OCI-M2 (cell line): ENCODE measurements around the gene ZFHX3.

Experiments
- DNase-seq: peaks from one replicate; lab custom pipeline; 2025; ENCODE audit not compliant: unreplicated experiment; lab: John Stamatoyannopoulos, UW

Gene ZFHX3

GRCh38 chr16:73057291-73058210, 9.6 kb upstream of the ZFHX3 start:
- DNase-seq, result no peak

GRCh38 chr16:73056921-73057290, 9.0 kb upstream of the ZFHX3 start:
- no peak for DNase-seq

GRCh38 chr16:73056448-73056847, 8.5 kb upstream of the ZFHX3 start:
- DNase-seq, result no peak

DNA sequence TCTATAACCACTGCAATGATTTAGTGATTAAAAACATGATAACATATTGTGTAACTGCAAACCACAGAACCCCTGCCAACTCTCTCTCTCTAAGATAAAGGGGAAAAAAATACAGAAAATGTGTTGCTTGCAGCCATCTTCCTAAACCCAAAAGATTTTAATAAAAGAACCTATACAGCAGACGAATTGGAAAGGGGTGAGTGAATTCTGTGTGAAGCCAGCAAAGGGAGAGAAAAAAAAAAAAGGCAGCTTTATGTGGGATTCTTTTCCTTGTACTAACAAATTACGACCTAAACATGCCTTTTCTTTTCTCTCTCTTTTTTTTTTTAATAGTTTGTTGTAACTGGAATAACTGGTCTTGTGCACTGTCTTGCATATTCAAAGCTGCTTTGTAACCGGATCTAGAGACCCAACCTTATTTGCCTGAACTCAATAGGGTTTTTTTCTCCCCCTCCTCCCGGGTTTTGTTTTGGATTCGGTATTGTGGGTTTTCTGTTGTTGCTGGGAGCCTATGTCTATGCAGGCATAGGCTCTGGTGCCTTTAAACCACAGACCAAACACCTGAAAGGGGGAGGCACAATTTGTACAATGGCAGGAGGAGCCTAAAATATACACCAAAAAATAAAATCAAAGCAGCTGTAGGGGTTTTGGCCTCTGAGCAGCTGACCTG, 7.0 kb upstream of the ZFHX3 start:
- DNase-seq, result no peak

- no peak for DNase-seq
These were observed 6.5 kb upstream of the ZFHX3 start for GRCh38 chr16:73054498-73054812.

GRCh38 chr16:73054125-73054484, 6.2 kb upstream of the ZFHX3 start:
- DNase-seq, result no peak

DNA sequence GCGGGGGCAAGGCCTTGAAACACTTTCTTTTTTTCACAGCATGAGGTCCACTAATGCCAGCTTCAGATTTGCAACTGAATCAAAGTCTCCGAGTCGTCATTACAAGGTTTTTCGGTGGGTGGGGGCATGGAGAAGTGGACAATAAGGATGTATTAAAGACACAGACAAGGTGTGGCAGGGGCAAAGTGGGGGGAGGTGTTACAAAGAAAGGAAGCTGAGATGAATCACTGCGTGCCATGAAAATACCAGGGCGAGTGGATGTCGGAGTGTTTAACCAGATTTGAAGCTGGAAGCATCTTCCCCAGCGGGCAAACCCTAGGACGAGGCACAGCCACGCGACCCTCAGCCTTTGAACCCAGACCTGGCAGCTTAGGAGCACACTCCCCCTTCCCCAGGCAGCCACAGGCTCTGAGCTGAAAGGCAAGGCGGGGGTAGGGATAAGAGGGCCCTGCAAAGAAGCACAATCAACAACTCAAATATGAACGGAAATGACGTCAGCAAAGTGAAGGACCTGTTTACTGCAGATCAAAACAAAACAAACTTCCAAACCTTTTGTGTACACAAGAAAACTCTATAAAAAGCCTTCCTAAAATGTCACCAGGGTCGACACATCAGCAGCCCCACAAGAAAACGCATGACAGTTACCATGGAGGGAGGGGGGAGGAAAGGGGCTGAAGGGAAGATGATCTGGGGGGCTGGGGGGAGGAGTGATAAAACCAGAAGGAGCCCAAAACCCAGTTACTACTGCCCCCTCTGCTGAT, 5.6 kb upstream of the ZFHX3 start:
- no peak for DNase-seq

GRCh38 chr16:73053038-73053363, 5.1 kb upstream of the ZFHX3 start:
- no peak for DNase-seq

- no peak for DNase-seq
These were observed 4.6 kb upstream of the ZFHX3 start for GRCh38 chr16:73052576-73052975.

DNA sequence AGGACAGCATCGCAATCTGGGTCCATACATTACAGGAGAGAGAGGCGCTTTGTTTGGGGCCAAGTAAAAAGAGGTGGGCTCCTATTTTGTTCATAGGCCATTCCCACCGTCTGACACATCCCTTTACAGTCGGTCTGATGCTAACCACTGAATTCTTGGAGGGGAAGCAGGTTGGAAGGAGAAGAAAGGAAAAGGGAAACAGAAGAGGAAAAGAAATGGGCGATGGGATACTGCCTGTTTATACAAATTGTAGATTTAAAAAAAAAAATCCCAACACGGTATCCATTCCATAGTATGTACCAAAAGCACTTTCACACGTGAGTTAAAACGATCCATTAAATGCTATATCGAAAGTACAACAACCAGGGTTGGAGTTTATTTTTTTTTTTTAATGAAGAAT, 4.0 kb upstream of the ZFHX3 start:
- DNase-seq, result no peak

- DNase-seq, result no peak
These were observed 3.3 kb upstream of the ZFHX3 start for GRCh38 chr16:73051226-73051625.

GRCh38 chr16:73050201-73051099, 2.5 kb upstream of the ZFHX3 start:
- DNase-seq, result no peak

DNA sequence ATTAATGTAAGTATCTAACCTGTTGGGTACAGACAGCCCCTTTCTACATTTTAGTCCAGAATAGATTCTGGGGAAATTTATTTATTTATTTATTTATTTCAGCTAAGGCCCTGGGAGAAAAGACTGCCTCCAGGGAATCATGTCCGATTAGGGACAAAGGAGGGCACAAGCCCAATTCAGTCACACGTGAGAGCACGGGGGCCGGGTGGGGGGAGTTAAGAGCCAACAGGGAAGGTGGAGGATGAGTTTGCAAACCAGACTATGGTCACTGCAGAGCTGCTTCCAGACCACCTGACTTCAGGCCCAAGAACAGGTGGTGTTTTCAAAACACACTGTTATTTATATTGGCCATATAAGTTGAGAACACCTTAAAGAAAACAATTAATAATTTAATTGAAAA, 1.6 kb upstream of the ZFHX3 start:
- DNase-seq, result no peak

DNA sequence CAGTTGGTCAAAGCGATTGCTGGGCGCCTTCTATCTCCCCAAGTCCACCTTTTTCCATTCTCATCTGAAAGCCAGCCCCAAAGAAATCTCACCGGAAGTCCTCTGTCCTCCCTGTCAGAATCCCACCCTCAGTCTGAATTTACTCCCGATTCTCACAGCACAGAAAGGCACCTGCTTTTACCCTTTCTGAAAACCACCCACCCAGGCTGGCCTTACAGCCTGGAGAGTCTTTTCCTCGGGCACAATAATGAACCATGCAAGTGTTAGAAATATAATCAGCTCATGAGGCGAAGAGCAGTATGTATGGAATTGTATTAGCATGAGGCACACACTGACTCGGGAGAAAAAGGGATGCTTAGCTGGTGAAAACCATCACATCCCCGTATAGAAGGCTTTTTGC, 1.2 kb upstream of the ZFHX3 start:
- DNase-seq, result no peak

- DNase-seq, result no peak
These were observed 558 bp upstream of the ZFHX3 start for GRCh38 chr16:73048292-73049080.

GRCh38 chr16:73047221-73047535, 750 bp downstream of the ZFHX3 start:
- DNase-seq, result no peak

GRCh38 chr16:73046849-73047214, 1.1 kb downstream of the ZFHX3 start:
- no peak for DNase-seq

DNA sequence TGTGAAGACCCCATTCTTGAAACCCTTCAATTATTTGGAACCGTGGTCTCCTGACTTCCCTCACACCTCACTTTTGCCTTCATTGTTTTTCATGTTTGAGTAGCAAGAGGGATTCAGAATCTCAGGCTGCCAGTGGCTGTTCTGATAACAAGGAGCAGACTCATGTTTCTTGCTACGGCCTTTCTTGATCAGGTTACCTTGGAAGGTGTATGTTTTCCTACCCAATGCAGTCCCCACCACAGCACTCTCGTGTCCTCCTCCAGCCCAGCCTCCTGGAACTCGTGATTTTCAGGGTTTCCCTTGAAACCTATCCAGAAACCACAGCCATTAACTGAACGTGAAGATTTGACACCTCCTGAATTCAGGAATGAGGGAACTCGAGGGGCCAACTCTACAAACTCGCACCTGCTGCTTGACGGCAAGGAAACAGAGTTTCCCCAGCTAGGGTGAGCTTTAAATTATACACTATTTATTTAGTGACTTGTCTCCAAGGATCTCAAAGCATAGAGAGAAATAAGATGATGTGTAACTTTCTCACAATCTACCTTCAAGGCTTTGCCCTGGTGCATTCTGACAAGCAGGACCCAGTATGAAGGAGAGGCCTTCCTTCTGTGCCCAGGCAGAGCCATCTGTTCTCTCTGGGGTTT, 1.6 kb downstream of the ZFHX3 start:
- no peak for DNase-seq

- no peak for DNase-seq
These were observed 4.0 kb downstream of the ZFHX3 start for GRCh38 chr16:73043828-73044467.

- DNase-seq, result no peak
These were observed 5.1 kb downstream of the ZFHX3 start for GRCh38 chr16:73042807-73043206.
